PFSK-1 (cell line): ENCODE data around the gene GDF9.

Experiments
- POLR2AphosphoS5 ChIP-seq: IDR thresholded peaks from 2 replicates; pipeline ENCODE4 v1.6.1; 2012; ENCODE audit warnings: low read depth, mild to moderate bottlenecking, control low read depth, low read length, moderate library complexity
- REST ChIP-seq, 2 experiments: IDR thresholded peaks; 2 replicates each; pipeline versions ENCODE4 v1.6.1 to v1.8.0; 2011 to 2012; ENCODE audit warnings: low read depth in 2 of 2, low read length in 2 of 2, control low read depth in 1 of 2, inconsistent platforms in 1 of 2, mild to moderate bottlenecking in 1 of 2, moderate library complexity in 1 of 2; ENCODE audit not compliant: insufficient read depth in 1 of 2
- SIN3A ChIP-seq: IDR thresholded peaks from 2 replicates; pipeline ENCODE4 v1.6.1; 2012; ENCODE audit warnings: mild to moderate bottlenecking, low read length, moderate library complexity, borderline replicate concordance; ENCODE audit not compliant: insufficient read depth
- TAF1 ChIP-seq: IDR thresholded peaks from 2 replicates; pipeline ENCODE4 v1.6.1; 2012; ENCODE audit warnings: low read length, control low read depth, borderline replicate concordance; ENCODE audit not compliant: insufficient read depth

DNA sequence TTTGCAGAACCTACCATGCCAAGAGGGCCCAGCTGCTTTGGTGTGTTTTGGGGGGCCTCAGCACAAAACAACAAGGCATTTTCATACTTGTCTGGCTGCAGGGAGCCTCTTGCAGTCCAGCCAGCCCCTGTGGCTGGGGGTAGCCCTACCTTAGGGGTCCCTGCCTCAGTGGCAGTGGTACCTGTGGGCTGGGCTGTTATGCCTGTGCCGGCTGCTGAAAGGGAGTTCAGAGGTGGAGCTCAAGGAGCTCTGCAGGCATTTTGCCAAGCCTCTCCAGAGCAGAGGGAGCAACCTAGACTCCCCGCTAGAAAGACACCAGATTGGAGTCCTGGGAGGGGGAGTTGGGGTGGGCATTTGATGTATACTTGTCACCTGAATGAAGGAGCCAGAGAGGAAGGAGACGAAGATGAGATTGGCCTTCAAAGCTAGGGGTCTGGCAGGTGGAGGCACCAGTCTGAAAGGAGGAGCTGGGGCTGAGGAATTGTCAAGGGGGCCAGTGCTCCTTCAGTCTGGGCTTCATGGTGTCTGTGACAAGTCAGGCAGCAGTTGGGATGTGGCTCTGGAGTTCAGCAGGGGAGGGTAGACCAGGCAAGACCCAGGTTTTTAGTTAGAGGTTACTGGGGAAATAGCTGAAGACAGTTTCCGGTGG is 37.3 kb downstream of the GDF9 start:
- TF ChIP-seq REST (IDR thresholded peaks at IDR 0.05; ENCODE audit: insufficient read depth in 1 of 2, low read depth in 2 of 2, low read length in 2 of 2) (no peak), POLR2AphosphoS5 (no peak), SIN3A (no peak), TAF1 (no peak)
